ENCODE data around the gene CABP1. TPM values are rescaled to one million over a fixed set of nuclear protein-coding genes. Genes with fewer than 3 reads are reported as not detected.
A peak's percentile ranks its signal among the peaks of the same experiment; 100 is the strongest.

The CABP1 gene
- total and polyA plus RNA-seq, 2 of the 13 experiments (the other 11 are each of a cell fraction or from before 2014, with no cell fraction given): not detected

DNA sequence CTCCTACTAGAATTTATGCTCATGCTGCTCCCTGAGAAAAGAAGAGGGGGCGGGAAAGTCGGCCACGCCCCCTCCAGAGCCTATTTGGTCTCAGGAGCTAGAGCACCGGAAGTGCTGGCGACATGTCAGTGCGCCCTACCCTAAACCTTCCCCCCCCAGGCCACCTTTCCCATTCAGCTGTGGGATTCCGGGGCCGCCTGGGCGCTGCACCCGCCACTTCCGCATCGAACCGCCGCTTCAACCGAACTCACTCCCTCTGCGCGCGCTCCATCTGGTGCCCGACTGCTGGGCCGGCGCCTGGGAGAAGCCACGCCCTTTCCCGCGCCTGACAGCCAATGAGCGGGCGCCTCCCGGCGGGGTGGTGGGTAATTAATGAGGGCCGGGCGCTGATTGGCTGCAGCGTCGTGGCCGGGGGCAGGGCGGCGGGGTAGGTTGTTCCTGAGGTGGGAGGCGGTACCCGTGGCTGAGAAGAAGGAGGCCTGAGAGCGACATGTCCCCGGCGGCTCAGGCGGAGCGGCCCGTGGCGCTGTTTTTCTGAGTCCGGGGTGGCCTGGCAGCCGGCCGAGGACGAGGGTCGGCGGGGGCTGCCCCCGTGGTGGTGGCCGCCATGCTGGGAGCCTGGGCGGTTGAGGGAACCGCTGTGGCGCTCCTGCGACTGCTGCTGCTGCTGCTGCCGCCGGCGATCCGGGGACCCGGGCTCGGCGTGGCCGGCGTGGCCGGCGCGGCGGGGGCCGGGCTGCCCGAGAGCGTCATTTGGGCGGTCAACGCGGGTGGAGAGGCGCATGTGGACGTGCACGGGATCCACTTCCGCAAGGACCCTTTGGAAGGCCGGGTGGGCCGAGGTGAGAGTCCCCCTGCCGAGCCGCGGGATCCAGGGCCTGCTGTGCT, 46.5 kb downstream of the CABP1 start, which contains the start of gene MLEC (continued):
- TF ChIP-seq ZNF597 (CRISPR knock-in tag; IDR thresholded peaks at IDR 0.05) (no peak), TEAD3 (CRISPR knock-in tag; optimal IDR thresholded peaks at IDR 0.05; ENCODE audit: borderline replicate concordance) (no peak), NAIF1 (CRISPR knock-in tag; IDR thresholded peaks at IDR 0.05; ENCODE audit: borderline replicate concordance) (no peak), ZNF775 (CRISPR knock-in tag; IDR thresholded peaks at IDR 0.05; ENCODE audit: borderline replicate concordance) (no peak), ZNF616 (CRISPR knock-in tag; IDR thresholded peaks at IDR 0.05; ENCODE audit: low read depth) (no peak), NRL (CRISPR knock-in tag; IDR thresholded peaks at IDR 0.05; ENCODE audit: borderline replicate concordance) (no peak; the same call in 1 of the 2 replicates), KAT7 (CRISPR knock-in tag; IDR thresholded peaks at IDR 0.05; ENCODE audit: borderline replicate concordance) (peak; percentile 27; the same call in 1 of the 2 replicates), ZBTB44 (CRISPR knock-in tag; IDR thresholded peaks at IDR 0.05) (no peak), ZNF30 (CRISPR knock-in tag; IDR thresholded peaks at IDR 0.05) (no peak), ZBTB46 (CRISPR knock-in tag; IDR thresholded peaks at IDR 0.05; ENCODE audit: borderline replicate concordance) (no peak), CHCHD3 (CRISPR knock-in tag; IDR thresholded peaks at IDR 0.05) (0 out of 2 replicates have a peak, but pooled peaks have one; percentile 44), ZNF441 (CRISPR knock-in tag; IDR thresholded peaks at IDR 0.05; ENCODE audit: borderline replicate concordance) (no peak), CBX5 (CRISPR knock-in tag; IDR thresholded peaks at IDR 0.05; ENCODE audit: borderline replicate concordance) (peak; percentile 52; the same call in 1 of the 2 replicates), ZNF660 (CRISPR knock-in tag; IDR thresholded peaks at IDR 0.05; ENCODE audit: borderline replicate concordance, low read depth) (no peak), GLMP (CRISPR knock-in tag; IDR thresholded peaks at IDR 0.05; ENCODE audit: borderline replicate concordance) (no peak), POLR2A (IDR thresholded peaks at IDR 0.05; ENCODE audit: insufficient read depth in 1 of 2, low read depth in 2 of 2, low read length in 2 of 2) (peak; percentile 65 to 91)
- TF ChIP-seq, protein P1, sequence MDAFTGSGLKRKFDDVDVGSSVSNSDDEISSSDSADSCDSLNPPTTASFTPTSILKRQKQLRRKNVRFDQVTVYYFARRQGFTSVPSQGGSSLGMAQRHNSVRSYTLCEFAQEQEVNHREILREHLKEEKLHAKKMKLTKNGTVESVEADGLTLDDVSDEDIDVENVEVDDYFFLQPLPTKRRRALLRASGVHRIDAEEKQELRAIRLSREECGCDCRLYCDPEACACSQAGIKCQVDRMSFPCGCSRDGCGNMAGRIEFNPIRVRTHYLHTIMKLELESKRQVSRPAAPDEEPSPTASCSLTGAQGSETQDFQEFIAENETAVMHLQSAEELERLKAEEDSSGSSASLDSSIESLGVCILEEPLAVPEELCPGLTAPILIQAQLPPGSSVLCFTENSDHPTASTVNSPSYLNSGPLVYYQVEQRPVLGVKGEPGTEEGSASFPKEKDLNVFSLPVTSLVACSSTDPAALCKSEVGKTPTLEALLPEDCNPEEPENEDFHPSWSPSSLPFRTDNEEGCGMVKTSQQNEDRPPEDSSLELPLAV (CRISPR knock-in tag; conservative IDR thresholded peaks at IDR 0.05; ENCODE audit: low read depth): no peak
